ENCODE data around the gene ARHGAP18.

The ARHGAP18 gene

DNA sequence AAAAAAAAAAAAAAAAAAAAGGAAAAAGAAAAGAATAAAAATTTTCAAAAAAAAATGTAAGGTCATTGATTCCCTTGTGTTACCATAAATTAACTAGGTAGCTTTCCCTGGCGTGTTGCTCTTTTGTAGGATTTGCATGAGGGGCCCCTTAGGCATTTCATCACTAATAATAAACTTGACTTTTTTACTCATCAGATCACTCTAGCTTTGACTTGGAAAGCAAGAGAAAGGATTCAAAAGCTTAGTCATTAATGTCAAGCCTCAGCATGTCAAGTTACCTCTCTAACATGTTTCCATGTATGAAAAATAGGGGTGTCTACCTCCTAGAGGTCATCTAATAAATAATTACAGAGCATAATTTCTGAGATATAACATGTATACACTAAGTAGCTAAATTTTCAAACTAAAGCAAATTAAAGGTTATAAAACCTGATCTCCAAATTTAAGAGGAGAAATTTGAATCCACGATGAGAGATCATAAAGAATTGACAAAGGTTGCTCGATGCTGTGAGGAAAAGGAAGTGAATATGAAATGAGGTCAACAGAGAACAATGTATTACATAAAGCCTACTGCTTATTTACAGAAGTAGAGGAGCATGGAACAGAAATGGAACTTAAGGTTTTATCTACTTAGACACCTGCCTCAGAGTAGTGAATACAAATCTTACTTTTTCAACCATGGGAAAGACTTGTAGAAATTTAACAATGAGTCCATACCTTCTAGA lies 86.8 kb downstream of the ARHGAP18 start:
- no peak for DNase-seq (ENCODE audit: low read depth in 2 of 3, low spot score in 1 of 3)

DNA sequence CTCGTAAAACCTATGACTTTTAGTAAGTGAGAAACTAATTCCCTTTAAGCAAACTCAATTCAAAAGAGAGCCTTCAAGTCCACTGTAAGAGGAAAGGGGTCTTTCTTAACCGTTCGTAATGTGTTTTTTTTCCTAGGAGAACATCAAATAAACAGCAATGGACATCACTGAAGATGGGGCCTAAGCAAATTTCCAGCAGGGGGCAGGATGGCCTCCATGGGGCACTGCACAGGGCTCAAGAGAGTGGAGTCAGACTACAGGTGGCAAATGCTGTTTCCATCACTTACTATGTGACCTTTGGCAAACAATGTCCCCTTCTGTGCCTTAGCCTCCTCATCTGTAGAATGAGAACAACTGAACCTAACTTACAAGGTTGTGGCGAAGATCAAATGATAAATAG lies 88.7 kb downstream of the ARHGAP18 start:
- DNase-seq (ENCODE audit: low read depth in 2 of 3, low spot score in 1 of 3), result peak in 1 of 3 donors; percentile 19

DNA sequence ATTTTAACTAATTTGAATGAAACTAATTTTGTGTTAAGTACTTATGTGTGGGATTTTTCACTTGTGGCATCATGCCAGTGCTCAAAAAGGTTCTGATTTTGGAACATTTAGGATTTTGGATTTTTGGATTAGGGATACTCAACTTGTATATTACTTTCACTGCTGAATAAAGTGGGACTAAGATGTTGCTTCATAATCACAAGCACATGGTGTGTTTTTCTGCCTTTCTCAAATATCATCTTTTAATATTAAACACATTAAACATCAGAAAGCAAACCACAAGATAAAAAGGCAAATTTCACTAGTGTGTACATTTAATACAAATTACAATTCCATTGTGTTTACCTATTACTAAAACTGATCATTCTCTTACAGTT lies 89.8 kb downstream of the ARHGAP18 start:
- DNase-seq (ENCODE audit: low read depth in 2 of 3, low spot score in 1 of 3), result no peak

DNA sequence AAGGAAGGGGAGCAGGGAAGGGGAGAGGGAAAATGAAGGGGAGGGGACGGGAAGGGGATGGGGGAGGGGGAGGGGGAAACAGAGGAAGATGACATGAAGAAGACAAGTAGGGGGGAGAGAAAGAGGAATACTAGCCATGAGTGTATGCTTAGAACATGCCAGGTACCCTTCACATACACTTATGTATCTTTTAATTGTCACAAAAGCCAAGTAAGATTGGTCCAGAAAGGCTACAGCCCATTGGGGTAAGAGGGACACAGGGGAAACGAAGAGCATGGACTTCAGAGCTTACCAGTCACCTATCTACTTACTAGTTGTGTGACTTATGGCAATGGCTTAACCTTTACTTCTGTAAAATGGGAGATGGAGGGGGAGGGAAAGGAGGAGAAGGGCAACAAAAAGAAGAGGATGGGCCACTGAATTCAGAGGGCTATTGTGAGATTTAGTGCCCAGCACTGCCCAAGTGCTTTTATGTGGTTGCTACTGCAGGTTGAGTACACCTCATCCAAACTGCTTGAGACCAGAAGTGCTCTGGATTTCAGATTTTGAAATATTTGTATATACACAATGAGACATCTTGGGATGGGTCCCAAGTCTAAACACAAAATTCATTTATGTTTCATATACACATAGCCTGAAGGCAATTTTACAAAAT lies 90.3 kb downstream of the ARHGAP18 start:
- DNase-seq (ENCODE audit: low read depth in 2 of 3, low spot score in 1 of 3), result no peak

DNA sequence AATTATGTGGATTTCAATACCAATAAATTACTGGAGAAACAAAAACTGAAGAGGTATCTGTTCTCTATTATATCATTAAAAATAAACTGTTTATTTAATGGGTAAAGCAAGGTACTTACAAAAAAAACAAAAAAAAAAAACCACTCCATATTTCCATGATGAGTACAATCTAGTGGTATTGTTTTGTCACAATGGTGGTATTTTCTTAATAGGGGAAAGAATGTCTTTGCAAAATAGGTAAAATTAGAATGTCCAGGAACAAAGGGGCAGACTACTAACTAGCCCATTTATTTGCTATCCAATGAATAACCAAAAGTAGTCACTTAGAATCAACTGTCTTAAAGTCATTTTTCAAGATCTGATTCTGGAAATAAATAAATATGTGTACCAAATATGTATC lies 92.0 kb downstream of the ARHGAP18 start:
- no peak for DNase-seq (ENCODE audit: low read depth in 2 of 3, low spot score in 1 of 3)

DNA sequence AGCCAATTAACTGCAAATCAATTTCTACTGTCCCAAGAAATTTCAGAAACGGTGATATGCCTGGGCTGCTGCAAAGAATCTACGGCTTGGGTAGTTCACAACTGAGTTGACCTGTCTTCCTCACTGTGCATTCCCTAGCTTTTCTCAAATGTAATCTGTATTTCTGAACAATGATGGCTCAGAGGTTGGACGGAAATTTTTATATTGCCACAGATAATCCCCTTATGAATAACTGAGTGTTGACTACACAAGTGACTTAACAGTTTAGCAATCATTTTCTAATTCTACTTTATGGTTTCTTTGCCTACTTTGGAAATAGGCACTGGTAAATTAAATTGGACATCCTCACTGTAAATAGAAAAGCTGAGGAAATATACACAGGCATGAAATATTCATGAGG lies 94.5 kb downstream of the ARHGAP18 start:
- DNase-seq (ENCODE audit: low read depth in 2 of 3, low spot score in 1 of 3), result no peak

DNA sequence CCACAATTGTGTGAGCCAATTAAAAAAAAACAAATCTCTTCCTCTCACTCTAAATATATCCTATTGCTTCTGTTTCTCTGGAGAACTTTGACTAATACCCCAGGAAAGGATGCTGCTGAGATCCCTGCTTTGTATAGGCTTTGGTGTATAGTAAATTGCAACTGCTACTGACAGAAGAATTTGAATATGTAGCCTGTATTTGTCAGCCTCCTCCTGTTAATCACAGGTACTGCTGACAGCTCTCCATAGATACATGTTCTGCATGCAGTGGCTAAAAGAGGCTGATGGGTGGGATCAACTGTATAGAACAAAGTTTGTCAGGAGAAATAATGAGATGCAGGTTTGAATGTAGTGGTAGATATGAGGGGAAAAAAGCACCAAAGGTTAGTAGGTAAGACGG lies 95.0 kb downstream of the ARHGAP18 start:
- no peak for DNase-seq (ENCODE audit: low read depth in 2 of 3, low spot score in 1 of 3)

DNA sequence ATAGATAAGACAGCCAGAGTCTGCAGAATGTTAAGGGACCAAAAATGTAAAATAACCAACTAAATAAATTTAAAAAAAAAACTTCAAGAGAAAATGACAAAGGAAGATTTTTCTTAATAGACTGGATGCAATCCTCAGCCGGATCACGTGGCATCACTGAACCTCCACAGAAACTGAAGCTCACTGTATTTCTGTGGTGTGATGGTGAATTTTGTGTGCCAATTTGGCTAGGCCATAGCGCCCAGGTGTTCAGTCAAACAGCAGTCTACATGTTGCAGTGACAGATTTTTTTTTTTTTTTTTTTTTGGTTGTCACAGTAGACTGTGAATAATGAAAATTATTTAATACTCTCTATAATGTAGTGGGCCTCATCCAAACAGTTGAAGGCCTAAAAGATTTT lies 95.5 kb downstream of the ARHGAP18 start:
- no peak for DNase-seq (ENCODE audit: low read depth in 2 of 3, low spot score in 1 of 3)

DNA sequence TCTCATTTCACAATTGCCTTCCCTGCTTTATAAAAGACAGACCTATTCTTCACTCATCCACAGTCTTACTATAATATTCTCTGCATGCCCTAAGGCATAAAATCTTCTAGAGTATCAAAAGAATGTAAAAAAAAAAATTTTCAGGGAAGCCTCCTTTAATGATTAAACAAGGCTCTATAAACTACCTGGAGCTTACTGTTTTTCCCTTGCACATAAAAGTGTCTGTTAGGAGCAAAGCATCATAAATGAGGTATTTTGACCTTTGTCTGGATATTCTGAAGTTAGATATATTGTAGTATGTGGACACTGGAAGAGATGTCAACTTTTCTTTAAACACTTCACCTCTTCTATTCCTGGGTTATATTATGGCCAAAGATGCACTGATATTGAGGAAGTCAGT lies 97.5 kb downstream of the ARHGAP18 start:
- DNase-seq (ENCODE audit: low read depth in 2 of 3, low spot score in 1 of 3), result no peak

DNA sequence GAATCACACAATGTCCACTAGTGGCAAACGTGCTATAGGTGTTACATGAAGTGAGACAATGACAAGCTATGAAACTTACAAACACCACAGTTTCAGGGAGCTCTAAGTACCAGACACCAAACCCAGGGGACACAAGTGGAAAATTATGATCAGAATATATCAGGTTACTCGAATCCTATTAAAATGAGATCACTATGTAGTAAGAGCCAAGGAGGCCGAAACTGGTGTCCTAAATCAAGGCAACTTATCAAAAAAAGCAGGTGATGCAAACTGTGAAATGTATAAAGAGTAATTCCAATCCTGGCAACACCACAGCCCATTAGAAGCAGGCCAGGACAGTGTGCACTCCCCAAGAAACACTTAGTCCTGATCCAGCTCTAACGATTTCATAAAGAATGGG lies 100.3 kb downstream of the ARHGAP18 start:
- no peak for DNase-seq (ENCODE audit: low read depth in 2 of 3, low spot score in 1 of 3)

DNA sequence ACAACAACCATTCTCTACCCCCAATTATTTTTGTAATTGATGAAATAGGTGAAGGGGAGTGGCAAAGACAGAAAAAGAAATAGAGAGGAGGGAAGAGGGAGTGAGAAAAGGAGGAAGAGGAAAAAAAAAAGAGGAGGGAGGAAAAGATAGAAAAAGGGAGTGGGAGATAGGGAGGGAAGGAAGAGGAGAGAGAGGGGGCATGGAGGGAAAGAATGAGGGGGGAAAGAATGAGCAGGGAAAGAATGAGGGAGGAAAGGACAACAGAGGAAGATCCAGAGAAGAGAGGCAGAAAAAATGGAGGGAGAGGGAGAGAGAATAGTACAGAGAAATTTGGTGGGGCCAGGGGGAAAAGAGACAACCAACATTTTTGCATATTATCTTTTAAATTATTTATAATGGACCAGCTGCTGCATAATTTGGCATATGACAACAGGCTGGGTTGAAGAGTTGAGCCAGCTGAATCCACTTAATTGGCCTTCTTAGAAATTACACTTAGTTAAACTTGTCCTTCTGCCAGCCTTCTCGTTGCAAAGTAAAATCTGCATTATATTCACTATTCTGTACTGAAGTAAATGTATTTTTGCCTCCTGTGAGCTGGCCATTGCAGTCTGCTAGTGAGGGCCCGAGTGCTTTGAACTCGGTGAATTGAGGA lies 101.0 kb downstream of the ARHGAP18 start:
- DNase-seq (ENCODE audit: low read depth in 2 of 3, low spot score in 1 of 3), result no peak

DNA sequence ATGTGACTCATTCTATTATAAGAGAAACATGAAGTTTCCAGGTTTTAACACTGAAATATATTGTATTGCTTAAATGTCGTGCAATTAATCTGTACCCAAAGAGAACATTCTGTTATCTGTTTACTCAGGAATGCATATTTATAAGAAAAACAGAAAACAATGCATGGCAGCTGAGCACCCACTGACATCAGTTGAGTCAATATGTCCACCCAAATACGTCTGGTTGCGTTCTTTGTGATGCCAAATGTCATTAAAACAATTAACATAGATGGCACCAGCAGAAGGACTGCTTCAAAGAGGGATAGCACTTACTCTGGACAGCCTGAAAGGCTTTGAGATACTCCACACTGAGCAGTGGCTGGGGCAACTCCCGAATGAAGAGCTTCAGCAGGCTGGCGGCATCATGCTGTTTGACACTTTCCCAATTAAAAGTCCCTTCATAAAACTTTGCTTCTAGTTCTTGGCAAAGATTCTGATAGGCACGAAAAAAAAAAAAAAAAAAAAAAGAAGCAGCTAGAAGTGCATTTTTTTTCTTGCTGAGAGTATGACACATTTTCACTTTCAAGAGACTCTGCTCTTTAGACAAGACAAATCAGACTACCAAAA lies 102.3 kb downstream of the ARHGAP18 start:
- no peak for DNase-seq (ENCODE audit: low read depth in 2 of 3, low spot score in 1 of 3)

DNA sequence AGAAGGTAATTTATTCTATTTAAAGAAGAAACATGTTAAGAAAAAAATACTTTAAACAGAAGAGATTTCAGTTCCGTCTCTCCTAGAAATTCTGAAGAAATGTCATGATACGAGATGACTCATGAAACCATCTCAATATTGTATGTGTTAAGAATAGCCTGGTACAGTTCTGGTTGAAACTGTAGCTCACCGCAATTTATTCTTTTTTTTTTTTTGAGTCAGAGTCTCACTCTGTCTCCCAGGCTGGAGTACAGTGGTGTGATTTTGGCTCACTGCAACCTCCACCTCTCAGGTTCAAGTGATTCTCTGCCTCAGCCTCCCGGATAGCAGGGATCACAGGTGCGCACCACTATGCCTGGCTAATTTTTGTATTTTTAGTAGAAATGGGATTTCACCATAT lies 103.3 kb downstream of the ARHGAP18 start:
- DNase-seq (ENCODE audit: low read depth in 2 of 3, low spot score in 1 of 3), result no peak

DNA sequence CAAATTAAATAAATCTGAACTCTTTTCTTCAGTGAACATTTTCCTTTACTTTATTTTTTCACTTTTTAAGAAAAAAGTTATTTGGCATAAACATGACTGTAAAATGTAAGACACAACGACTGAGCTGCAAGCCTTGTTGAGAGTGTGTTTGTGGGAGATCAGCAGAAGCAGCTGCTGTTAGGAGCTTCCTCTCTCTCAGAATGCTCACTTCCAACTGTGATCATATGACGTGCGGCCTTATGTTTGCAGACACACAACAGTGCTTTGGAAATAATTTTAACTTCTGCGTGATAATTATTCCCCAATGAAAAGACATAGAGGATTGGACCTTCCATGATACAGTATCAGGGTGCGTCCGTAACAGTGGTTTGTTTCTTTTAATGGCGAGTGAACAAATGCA lies 104.0 kb downstream of the ARHGAP18 start:
- no peak for DNase-seq (ENCODE audit: low read depth in 2 of 3, low spot score in 1 of 3)

DNA sequence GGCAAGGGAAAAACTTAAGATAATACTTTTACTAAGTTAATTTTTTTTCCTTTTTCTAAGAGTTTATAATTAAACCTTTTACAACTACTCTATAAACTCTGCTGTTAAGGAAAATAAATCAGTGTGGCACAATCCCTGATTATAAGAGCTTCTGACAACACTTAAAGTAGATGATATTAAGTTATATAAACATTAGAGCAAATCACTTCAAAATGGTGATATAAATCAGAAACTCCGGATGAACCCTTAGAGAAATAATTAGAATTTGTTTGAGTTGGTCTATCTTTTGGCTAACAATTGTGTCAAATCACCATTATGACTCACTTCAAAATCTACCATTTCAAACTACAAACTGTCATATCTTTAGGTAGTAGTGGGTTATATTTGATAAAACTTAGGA lies 104.9 kb downstream of the ARHGAP18 start:
- DNase-seq (ENCODE audit: low read depth in 2 of 3, low spot score in 1 of 3), result no peak

DNA sequence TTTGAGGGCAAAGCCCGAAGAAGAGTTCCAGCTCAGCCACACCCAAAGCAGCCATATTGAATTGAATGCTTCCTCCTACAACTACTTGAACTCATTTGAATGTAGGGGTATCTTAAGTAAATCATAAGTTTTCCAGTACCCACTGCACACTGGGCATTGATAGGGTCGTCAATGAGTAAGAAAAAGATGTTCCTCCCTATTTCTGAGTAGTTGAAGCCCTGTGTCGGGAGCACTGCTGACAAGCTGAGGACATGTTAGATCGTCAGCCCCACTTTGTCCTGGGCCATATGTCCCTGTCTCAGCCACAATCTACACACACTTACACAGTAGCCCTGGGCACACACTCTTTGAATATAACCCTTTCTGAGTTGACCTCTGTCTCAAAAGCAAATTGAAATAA lies 105.7 kb downstream of the ARHGAP18 start:
- DNase-seq (ENCODE audit: low read depth in 2 of 3, low spot score in 1 of 3), result no peak

DNA sequence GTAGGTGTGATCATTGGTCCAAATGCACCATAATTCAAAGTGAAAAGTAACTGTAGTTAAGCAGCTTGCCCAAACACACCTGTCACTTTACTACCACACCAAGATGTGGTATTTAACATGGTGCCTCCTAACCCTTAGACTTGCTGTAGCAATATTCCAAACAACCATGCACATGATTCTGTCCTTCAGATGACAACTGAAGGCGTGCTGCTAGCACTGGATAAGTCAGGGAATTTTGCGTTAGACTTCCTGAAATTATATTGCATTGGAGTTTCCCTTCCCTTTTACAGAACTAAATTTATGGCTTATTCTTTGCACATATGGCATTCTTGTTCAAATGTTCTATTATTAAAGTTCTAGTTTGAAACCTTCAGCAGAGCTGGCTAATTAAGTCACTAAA lies 106.2 kb downstream of the ARHGAP18 start:
- no peak for DNase-seq (ENCODE audit: low read depth in 2 of 3, low spot score in 1 of 3)

DNA sequence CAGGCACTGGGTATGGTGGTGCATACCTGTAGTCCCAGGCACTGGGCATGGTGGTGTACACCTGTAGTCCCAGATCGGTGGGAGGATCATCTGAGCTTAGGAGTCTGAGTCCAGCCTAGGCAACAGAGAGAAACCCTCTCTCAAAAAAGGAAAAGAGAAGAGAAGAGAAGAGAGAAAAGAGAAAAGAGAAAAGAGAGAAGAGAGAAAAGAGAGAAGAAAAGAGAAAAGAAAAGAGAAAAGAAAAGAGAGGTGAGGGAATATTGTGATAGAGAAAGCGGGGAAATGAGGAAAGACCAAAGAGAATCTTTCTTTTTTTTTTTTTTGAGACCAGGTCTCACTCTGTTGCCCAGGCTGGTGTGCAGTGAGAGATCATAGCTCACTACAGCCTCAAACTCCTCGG lies 108.7 kb downstream of the ARHGAP18 start:
- no peak for DNase-seq (ENCODE audit: low read depth in 2 of 3, low spot score in 1 of 3)

DNA sequence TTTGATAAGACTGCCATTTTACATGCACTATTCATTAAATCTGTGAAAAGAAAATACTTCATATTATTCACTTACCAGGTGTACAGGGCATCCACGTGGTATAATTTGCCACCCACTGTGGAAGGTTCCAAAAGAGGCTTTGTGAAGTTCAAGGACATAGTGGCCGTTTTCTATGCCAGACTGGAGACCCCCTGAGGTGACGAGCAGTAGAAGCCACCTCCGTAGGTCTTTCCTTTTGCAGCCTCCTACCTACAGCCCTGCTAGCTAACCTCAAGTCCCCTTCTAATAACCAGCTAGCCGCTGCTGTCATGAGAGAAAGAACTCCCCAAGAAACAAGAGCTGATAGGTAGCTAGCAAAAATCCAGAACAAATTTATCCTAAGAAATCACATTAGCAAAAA lies 110.5 kb downstream of the ARHGAP18 start:
- DNase-seq (ENCODE audit: low read depth in 2 of 3, low spot score in 1 of 3), result no peak

DNA sequence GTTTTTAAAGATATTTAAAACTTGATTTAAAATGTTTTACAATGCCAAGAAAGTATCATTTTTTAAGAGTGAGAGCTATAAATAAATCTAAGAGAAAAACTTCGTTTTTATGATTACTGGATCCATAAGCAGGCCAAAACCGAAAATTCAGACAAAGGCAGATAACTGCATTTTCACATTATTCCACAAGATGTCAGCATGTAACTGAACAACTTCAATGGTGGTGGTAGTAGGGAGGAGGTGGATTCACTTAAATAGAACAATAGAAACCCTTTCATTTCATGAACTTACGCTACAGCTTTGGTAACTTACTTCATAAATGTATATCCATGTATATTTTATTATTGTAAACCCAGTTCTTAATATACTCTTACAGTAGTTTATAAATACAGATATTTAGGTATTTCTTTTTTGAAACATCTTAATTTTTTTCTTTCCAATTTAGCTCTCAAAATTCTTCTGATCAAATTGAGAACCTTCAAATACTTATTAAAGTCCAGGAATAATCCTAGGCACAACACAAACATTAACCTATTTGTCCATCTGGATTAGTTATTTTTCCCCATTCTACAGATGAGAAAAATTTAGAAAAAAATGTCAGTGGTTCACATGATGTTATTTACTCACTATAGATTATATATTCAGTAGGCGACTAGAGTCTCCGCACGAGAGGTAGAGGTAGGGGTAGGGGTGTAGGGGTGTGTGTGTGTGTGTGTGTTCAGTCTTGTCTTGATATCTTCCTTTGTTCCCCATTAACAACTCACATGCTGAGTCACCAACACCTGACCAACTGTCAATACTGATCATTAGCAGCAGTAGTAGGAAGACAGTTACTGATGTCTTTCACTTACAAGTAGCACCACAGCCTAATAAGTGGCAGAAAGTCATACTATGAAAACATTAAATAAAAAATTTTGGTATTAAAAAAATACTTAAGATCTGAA lies 111.5 kb downstream of the ARHGAP18 start:
- DNase-seq (ENCODE audit: low read depth in 2 of 3, low spot score in 1 of 3), result peak in 1 of 3 donors; percentile 56

Measured in stimulated activated CD4-positive, alpha-beta T cell treated with anti-CD3 and anti-CD28 coated beads, Interleukin-12 subunit alpha, Interleukin-12 subunit beta, amount 100 ng/mL, for 48 hours (primary cell).